Glutamatergic neuron (in vitro differentiated cells): ENCODE data around the gene CLEC18B. TPM values are rescaled to one million over a fixed set of nuclear protein-coding genes. Genes with fewer than 3 reads are reported as not detected.
"Not testable (repeated sequence)": the region's sequence is repeated elsewhere in the genome, so short reads cannot be mapped to it uniquely, and the experiment has no call there.

Experiments used
- DNase-seq: peaks from one replicate; pipeline ENCODE4 v3.0.0; 2022
- H3K27ac Mint-ChIP-seq: one replicate; pipeline ENCODE4 v1.8.0; 2020; ENCODE audit warnings: mild to moderate bottlenecking, mixed read lengths, inconsistent platforms; ENCODE audit not compliant: unreplicated experiment
- H3K27me3 Mint-ChIP-seq: one replicate; pipeline ENCODE4 v1.8.0; 2020; ENCODE audit warnings: mild to moderate bottlenecking, moderate library complexity, mixed read lengths, inconsistent platforms; ENCODE audit not compliant: unreplicated experiment
- H3K36me3 Mint-ChIP-seq: one replicate; pipeline ENCODE4 v1.8.0; 2020; ENCODE audit warnings: mild to moderate bottlenecking, mixed read lengths, inconsistent platforms; ENCODE audit not compliant: unreplicated experiment
- H3K4me1 Mint-ChIP-seq: one replicate; pipeline ENCODE4 v1.8.0; 2020; ENCODE audit warnings: mild to moderate bottlenecking, low read depth, mixed read lengths, inconsistent platforms; ENCODE audit not compliant: unreplicated experiment
- H3K4me3 Mint-ChIP-seq: one replicate; pipeline ENCODE4 v1.8.0; 2020; ENCODE audit warnings: mild to moderate bottlenecking, mixed read lengths, inconsistent platforms; ENCODE audit not compliant: unreplicated experiment
- H3K9me3 Mint-ChIP-seq: one replicate; pipeline ENCODE4 v1.8.0; 2020; ENCODE audit warnings: mild to moderate bottlenecking, moderate library complexity, mixed read lengths, inconsistent platforms; ENCODE audit not compliant: unreplicated experiment
- total RNA-seq: library from RNA; stranded (reverse); fragmentation: NEBNext Ultra II Directional; extraction: Animal tissue kit (Norgen Biotek cat#: 25700); gene quantifications from one replicate; pipeline ENCODE4 v1.2.1, GENCODE V29; 2021; ENCODE audit not compliant: unreplicated experiment
- TF ChIP-seq, protein P1 (sequence below): fragments of 200-600 bp; sonication (generic); IDR thresholded peaks from one replicate; pipeline ENCODE4 v1.5.0; 2021; ENCODE audit not compliant: partially characterized antibody, unreplicated experiment

The CLEC18B gene
- total RNA-seq, 1 donor from 2014 or later: 1.6 TPM

DNA sequence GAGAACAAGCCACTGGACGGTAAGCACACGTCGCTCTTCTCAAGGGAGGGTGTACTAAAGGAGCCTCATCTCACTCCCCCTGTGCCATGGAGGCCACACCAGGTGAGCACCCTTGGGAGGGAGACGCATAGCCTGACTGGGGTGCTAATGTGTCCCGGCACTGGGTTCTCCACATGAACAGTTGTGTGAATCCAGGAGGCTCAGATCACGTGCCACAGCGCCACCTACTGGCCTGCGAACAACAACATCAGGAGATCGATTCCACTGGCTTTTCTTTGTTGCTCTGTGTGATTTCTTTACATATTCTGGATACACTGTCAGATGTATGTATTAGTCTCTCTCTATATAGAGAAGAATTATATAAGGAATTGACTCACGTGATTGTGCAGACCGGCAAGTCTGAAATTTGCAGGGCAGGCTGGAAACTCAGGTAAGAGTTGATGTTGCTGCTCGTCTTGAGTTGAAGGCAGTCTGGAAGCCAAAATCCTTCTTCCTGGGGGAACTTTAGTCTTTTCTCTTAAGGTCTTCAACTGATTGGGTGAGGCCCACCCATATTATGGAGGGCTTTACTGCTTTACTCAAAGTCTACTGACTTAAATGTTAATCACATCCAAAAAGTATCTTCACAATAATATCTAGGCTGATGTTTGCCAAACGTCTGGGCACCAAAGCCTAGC is 8.9 kb upstream of the CLEC18B start:
- not testable (repeated sequence) for H3K4me3 Mint-ChIP-seq, H3K9me3 Mint-ChIP-seq, H3K4me1 Mint-ChIP-seq, H3K36me3 Mint-ChIP-seq, H3K27ac Mint-ChIP-seq, H3K27me3 Mint-ChIP-seq
- peak; percentile 53 for DNase-seq
- TF ChIP-seq, protein P1, sequence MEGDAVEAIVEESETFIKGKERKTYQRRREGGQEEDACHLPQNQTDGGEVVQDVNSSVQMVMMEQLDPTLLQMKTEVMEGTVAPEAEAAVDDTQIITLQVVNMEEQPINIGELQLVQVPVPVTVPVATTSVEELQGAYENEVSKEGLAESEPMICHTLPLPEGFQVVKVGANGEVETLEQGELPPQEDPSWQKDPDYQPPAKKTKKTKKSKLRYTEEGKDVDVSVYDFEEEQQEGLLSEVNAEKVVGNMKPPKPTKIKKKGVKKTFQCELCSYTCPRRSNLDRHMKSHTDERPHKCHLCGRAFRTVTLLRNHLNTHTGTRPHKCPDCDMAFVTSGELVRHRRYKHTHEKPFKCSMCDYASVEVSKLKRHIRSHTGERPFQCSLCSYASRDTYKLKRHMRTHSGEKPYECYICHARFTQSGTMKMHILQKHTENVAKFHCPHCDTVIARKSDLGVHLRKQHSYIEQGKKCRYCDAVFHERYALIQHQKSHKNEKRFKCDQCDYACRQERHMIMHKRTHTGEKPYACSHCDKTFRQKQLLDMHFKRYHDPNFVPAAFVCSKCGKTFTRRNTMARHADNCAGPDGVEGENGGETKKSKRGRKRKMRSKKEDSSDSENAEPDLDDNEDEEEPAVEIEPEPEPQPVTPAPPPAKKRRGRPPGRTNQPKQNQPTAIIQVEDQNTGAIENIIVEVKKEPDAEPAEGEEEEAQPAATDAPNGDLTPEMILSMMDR: peak; percentile 86

DNA sequence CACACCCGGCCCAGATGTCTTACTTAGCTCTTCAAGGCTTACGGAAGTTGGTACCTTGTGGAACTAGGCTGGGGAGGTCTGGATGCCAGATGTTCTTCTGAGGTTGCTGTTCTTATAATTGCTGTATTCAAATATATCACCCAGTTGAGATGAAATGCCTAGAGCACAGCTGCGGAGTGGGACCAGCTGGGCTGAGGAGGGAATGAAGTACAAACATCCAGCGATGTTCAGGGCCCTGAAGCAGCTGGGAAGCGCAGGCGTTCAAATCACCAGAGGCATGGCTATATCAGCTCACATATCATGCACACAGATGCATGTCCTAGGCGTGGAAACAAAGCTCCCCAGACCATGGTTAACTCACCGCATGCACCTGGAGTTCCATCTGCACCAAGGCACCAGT is 7.2 kb upstream of the CLEC18B start:
- not testable (repeated sequence) for H3K9me3 Mint-ChIP-seq, DNase-seq, H3K4me1 Mint-ChIP-seq, H3K36me3 Mint-ChIP-seq, H3K27me3 Mint-ChIP-seq, H3K4me3 Mint-ChIP-seq, H3K27ac Mint-ChIP-seq

DNA sequence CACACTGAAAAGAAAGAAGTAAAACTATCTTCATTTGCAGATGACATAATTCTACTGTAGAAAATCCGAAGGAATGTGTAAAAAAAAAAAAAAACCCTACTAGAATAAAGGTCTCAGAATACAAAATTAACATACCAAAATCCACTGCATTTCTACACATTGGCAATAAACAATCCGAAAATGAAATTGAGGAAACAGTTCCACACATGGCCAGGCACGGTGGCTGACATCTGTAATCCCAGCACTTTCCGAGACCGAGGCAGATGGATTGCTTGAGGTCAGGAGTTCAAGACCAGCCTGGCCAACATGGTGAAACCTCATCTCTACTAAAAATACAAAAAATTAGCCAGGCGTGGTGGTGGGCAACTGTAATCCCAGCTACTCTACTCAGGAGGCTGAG is 4.5 kb upstream of the CLEC18B start:
- H3K4me1 Mint-ChIP-seq, H3K4me3 Mint-ChIP-seq, H3K36me3 Mint-ChIP-seq, H3K27me3 Mint-ChIP-seq, DNase-seq, H3K9me3 Mint-ChIP-seq, H3K27ac Mint-ChIP-seq: not testable (repeated sequence)

DNA sequence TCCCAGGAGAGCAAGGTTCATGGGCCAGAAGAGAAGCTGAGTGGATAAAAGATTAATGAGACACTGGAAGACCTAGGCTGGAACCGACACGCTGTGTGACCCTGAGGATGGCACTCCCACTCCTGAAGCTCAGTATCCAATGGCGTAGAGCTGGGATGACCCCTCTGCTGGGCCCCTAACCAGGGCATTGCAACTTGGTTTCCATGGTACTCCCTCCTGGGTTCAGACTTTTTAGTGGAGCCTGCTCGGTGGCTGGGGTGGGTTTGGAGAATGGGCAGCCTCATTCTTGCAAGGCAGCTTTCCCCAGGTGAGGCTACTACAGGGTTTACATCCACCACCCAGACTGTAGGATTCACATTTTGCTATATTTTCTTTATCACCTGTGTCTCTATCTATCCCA is 2.4 kb upstream of the CLEC18B start:
- not testable (repeated sequence) for DNase-seq, H3K36me3 Mint-ChIP-seq, H3K27ac Mint-ChIP-seq, H3K4me3 Mint-ChIP-seq, H3K4me1 Mint-ChIP-seq, H3K9me3 Mint-ChIP-seq, H3K27me3 Mint-ChIP-seq

DNA sequence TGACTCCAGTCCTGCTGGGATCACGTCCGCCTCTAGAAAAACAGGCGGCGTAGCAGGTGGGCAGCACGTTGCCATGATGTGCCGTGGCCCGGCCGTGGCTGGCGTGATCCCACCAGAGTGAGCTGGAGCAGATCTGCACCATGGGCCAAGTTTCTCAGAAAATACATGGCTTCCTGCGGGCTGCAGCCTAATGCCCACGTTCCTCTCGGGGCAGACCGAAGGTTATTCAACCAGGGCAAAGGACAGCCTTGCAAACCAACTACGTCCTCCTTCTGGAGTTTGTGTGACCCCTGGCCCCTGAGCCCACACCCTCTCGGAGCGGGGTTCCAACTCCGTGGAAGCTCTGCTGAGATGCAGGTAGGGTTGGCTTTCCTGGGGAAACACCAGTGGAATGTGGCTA is 808 bp upstream of the CLEC18B start:
- H3K9me3 Mint-ChIP-seq, H3K36me3 Mint-ChIP-seq, H3K4me1 Mint-ChIP-seq, H3K27ac Mint-ChIP-seq, DNase-seq, H3K27me3 Mint-ChIP-seq, H3K4me3 Mint-ChIP-seq: not testable (repeated sequence)

DNA sequence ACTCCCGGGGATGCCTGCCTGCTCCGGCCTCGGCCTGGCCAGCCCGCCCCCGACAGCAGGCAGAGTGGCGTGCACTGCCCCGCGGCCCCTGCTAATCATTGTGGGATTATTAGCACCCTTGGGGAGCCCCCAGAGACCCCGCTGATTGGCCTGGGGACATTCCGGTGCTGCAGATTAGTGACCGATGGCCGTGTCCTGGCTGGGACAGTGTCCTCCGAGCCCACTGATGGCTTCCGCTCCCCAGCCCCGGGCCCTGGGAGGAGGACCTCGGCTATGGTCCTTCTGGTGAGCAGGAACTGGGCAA is 156 bp upstream of the CLEC18B start:
- H3K27ac Mint-ChIP-seq, H3K27me3 Mint-ChIP-seq, H3K4me1 Mint-ChIP-seq, DNase-seq, H3K36me3 Mint-ChIP-seq, H3K9me3 Mint-ChIP-seq, H3K4me3 Mint-ChIP-seq: not testable (repeated sequence)

DNA sequence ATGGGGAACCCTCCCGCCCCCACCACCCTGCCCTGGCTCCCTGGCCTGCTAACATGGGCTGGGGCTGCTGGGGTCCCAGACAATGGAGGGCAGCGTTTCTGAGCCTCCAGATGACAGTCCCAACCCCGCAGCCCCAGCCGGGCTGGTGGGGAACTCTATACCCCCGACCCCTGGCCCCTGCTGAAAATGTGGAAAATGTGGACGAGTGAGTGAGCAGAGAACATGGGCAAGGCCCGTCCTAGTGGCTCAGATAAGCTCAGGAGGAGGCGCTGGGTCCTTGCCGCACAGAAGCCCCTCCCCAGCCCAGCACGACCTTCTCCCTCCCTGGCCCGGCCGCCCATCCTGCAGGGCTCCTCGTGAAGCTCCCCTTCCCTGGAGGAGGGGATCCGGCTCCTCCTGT is 1.5 kb downstream of the CLEC18B start:
- H3K27ac Mint-ChIP-seq, H3K4me3 Mint-ChIP-seq, DNase-seq, H3K4me1 Mint-ChIP-seq, H3K36me3 Mint-ChIP-seq, H3K9me3 Mint-ChIP-seq, H3K27me3 Mint-ChIP-seq: not testable (repeated sequence)

DNA sequence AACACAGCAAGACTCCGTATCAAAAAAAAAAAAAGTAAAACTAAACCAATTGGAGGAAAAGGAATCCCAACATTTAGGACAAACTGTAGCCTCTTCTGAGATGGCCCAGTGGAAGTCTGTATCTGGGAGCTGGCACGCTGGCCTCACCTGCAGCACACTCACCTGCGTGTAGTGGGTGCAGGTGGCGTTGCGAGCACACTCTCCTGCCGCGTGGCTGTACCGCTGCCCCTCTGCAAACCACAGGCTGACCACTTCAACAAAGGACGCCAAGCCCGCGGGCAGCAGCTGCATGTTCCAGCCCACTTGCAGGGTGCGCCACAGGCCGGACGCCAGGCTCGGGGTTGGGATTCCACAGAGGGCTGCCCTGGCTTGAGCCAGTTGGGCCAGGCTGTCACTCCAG is 3.4 kb downstream of the CLEC18B start:
- DNase-seq, H3K27me3 Mint-ChIP-seq, H3K36me3 Mint-ChIP-seq, H3K27ac Mint-ChIP-seq, H3K9me3 Mint-ChIP-seq, H3K4me1 Mint-ChIP-seq, H3K4me3 Mint-ChIP-seq: not testable (repeated sequence)

DNA sequence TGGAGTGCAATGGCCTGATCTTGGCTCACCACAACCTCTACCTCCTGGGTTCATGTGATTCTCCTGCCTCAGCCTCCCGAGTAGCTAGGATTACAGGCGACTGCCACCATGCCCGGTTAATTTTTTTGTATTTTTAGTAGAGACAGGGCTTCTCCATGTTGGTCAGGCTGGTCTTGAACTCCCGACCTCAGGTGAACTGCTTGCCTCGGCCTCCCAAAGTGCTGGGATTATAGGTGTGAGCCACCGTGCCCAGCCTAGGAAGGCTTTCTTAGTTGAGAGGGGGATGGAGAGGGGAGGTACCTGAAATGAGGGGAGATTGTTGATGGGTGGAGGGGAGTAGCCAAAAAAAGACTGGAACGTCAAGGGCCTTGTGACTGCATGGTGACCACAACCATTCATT is 7.4 kb downstream of the CLEC18B start:
- not testable (repeated sequence) for H3K4me1 Mint-ChIP-seq, H3K9me3 Mint-ChIP-seq, H3K27me3 Mint-ChIP-seq, DNase-seq, H3K36me3 Mint-ChIP-seq, H3K4me3 Mint-ChIP-seq, H3K27ac Mint-ChIP-seq

DNA sequence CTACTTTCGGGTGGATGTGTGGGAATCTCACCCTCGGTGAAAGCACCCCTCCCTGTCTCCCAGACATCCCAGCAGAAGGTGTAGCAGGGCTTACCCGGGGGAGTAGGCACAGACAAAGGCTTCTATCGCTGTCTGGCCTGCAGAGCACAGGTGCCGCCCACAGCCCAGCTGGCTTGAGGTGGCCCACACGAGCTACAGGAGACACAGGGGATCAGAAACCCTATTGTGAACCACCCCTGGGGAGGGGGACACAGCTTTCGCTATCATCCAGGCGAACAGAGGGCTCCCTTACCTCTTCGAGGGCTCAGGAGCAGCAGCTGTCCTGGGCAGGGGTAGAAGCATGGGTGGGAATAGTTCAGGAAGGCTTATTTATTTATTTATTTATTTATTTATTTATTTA is 7.8 kb downstream of the CLEC18B start:
- not testable (repeated sequence) for H3K27me3 Mint-ChIP-seq, H3K4me3 Mint-ChIP-seq, H3K27ac Mint-ChIP-seq, H3K9me3 Mint-ChIP-seq, H3K36me3 Mint-ChIP-seq, H3K4me1 Mint-ChIP-seq, DNase-seq

DNA sequence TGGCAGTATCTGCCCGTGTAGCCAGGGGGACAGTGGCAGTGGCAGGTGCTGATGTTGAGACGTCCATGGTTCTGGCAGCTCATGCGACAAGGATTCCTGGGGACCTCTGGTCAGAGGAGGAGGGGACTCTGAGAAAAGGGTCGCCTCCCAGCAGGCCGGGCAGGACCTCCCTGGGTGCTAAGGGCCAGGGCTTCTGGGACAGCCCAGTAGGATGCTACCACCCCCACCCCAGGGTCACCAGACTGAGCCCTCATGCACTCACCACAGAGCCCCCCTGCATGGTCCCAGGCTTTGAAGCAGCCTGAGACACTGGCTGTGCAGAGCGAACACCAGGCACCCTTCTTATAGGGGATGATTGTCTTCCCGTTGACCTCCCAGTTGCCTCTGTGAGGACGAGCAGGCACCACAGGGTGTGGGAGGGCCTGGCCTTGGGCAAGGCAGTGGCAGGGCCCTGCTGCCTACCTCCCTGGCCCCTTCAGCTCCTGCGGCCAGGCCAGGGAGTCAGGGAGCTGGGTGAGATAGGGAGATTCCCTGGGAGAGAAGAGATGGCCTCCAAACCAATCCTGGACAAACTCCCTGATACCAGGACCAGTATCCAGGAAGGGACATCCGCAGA is 8.4 kb downstream of the CLEC18B start:
- not testable (repeated sequence) for H3K9me3 Mint-ChIP-seq, H3K4me3 Mint-ChIP-seq, H3K27ac Mint-ChIP-seq, DNase-seq, H3K27me3 Mint-ChIP-seq, H3K36me3 Mint-ChIP-seq, H3K4me1 Mint-ChIP-seq

DNA sequence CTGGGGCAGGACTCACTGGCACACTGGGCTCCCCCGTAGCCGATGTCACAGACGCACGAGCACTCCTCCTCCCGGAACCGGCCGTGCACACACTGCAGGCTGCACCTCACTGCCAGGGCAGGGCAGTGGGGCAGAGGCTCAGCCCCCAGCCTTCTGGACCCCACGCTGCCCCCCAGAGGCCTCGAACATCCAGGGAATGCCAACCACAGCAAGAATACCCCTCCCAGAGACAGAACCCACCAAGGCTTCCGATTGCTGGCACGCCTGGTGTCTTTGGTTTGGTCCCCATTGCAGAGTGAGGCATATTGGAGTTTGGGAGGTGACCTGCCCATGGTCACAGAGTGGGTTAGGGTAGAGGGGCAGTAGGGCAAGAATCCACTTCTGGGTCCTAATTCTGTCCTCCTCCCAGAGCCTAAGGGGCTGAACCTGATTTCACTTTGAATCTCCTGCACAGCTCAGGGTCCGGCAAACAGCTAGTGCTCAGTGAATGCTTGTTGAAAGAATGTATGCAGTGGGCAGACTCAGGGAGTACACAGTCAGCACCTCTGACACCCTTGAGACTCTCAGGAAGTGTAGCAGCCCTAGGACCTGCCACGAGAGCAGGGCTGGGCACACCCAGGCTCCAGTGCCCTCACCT is 9.0 kb downstream of the CLEC18B start:
- not testable (repeated sequence) for DNase-seq, H3K4me3 Mint-ChIP-seq, H3K4me1 Mint-ChIP-seq, H3K27ac Mint-ChIP-seq, H3K27me3 Mint-ChIP-seq, H3K9me3 Mint-ChIP-seq, H3K36me3 Mint-ChIP-seq
